ENCODE data around the gene TMPRSS13. TPM values are rescaled to one million over a fixed set of nuclear protein-coding genes. Genes with fewer than 3 reads are reported as not detected.

The TMPRSS13 gene
- total RNA-seq (2011; cell fraction: chromatin; rRNA removed; ENCODE audit: low replicate concordance): 1.1 TPM in 2 replicates
- 0.33 and 0.66 TPM in 2 replicates for total RNA-seq (2011; cell fraction: nucleolus; rRNA removed)
- 0.46 and 0.59 TPM in 2 replicates for total RNA-seq (2011; cell fraction: nucleoplasm; rRNA removed)
- total RNA-seq (2014; rRNA removed) (0.08 and 0.27 TPM in 2 replicates), total RNA-seq (2014; rRNA removed; fragmentation: Illumina TruSeq; extraction: Trizol) (0.15 TPM in 1 of 2 replicates, not detected in the other), total RNA-seq (2015; rRNA removed; fragmentation: Illumina TruSeq; extraction: Trizol) (0.14 and 0.19 TPM in 2 replicates), total RNA-seq (2021) (0.29 and 0.34 TPM in 2 replicates), polyA plus RNA-seq (2011; rRNA removed) (0.25 and 0.37 TPM in 2 replicates), polyA plus RNA-seq (2014; fragmentation: Illumina TruSeq; extraction: Trizol) (0.13 and 0.24 TPM in 2 replicates), polyA plus RNA-seq (2014; fragmentation: Nextera tagmentation; extraction: Ambion mirVana) (under 1 TPM; 0.11 to 0.13 TPM), polyA plus RNA-seq (2014; rRNA removed) (0.23 and 0.25 TPM in 2 replicates), polyA minus RNA-seq (2011; rRNA and poly(A)+ RNA removed) (0.21 TPM in 2 replicates), Bru-seq, nascent RNA (percentile 23 among the genes with signal in this experiment), BruChase-seq, experiment 1, labeled RNA remaining after a 2-hour chase (percentile 23 among the genes with signal in this experiment), BruChase-seq, experiment 2, labeled RNA remaining after a 6-hour chase (percentile 27 among the genes with signal in this experiment)
- polyA plus RNA-seq (2011; cell fraction: cytosol; rRNA removed): 0.24 and 0.46 TPM in 2 replicates
- 1.2 and 1.7 TPM in 2 replicates for polyA plus RNA-seq (2011; cell fraction: nucleus; rRNA removed)
- polyA plus RNA-seq (2012): 0.29 and 0.48 TPM in 2 replicates
- polyA minus RNA-seq (2011; cell fraction: cytosol; rRNA and poly(A)+ RNA removed): 0.48 TPM in 1 of 2 replicates, not detected in the other
- polyA minus RNA-seq (2011; cell fraction: nucleus; rRNA and poly(A)+ RNA removed): 0.40 and 0.44 TPM in 2 replicates
- long read RNA-seq, experiment 1, partial matches to known transcripts: 0 of 2 reads
- long read RNA-seq, experiment 1, other reads (novel, unspliced or antisense): 2 of 2 reads
- long read RNA-seq, experiment 2, partial matches to known transcripts: 0 of 1 reads
- long read RNA-seq, experiment 2, other reads (novel, unspliced or antisense): 1 of 1 reads
- long read RNA-seq, experiment 3, partial matches to known transcripts: 1 of 1 reads
- long read RNA-seq, experiment 3, other reads (novel, unspliced or antisense): 0 of 1 reads

DNA sequence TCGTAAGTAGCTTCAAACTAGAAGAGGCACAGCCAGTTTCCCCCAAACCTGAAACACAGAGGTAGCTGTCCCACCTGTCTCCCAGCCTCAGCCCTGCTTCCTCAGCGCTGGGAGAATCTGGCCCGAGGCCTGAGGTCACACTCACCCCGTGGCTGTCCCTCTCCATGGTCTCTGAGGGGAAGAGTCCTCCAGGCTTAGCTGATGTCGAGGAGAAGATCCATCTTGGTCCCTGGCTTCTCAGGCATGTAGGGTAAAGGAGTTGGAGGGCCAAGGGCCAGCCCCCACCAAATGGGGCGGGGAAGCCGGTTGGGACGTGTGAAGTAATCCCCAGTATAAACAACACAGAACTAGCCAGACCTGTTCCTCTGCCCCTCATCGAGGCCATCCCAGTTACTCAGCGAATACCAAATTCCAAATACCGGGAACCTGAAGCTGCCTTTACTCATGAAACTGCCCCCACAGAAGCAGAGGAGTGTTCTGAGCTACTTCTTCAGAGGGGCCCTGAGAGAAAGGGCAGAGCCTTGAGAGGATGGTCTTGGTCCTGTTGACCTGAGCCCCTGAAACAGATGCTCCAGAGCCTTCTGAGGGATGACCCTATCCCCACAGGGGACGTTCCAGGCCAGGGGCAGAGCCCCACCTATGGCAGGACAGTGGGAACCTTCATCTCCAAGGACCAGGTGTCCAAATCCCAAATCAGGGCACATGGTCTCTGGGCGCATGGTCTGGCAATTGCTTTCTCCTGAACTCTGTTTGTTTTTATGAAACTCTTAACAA, at the start of gene TMPRSS13:
TSS of gene TMPRSS13 (minus strand) at position 261 of the 774 bp plus-strand sequence. CDS start at position 166, 95 bp downstream.
- H3K4me2 ChIP-seq (ENCODE audit: insufficient read depth, low read length): no peak within 1 kb of the TSS
- CTCF ChIA-PET (ENCODE audit: low intra/inter-chr PET ratio): interaction anchor here (0.7 kb wide), 1 partner anchor 24 kb away, joined by 4 read pairs; no protein-coding TSS in a partner anchor
- peaks cover 14 to 20% of the 10 kb centered on the region in 2 experiments; a peak in 4 of 5 replicates for H3K27me3 ChIP-seq (ENCODE audit: control insufficient read depth in 2 of 2, insufficient read depth in 2 of 2, low read length in 2 of 2)
- FAIRE-seq (no peak), DNase-seq (ENCODE audit: extremely low read depth in 1 of 4, low spot score in 3 of 4) (no peak), ATAC-seq (no peak; the same call in 2 of the 3 replicates)
- no TSS peak for BruUV-seq (replicated peaks)
- no peak within 1 kb of the TSS for H3K9ac ChIP-seq (ENCODE audit: insufficient read depth in 1 of 2, low read depth in 2 of 2, low read length in 2 of 2)
- H3K4me3 ChIP-seq: no peak within 1 kb of the TSS
- H4K20me1 ChIP-seq (replicated peaks; ENCODE audit: control insufficient read depth, insufficient read depth, low read length): 0 out of 2 replicates have a peak, but pooled peaks cover 3% of the 10 kb centered on the region
- no peaks in the 10 kb centered on the region for H3K36me3 ChIP-seq (ENCODE audit: control insufficient read depth, insufficient read depth, low read length)
- 9% methylated on average over 13 of the region's 13 CpGs for WGBS (ENCODE audit: insufficient coverage, low coverage, missing lambda C conversion rate)
- POLR2A ChIA-PET: interaction anchor here (1.5 to 2.1 kb wide), 2 partner anchors 11 to 16 kb away, joined by 5 to 6 read pairs; no protein-coding TSS in a partner anchor
- intact Hi-C loops (cut with micrococcal nuclease) (loop anchor here (5.0 kb wide), 1 partner anchor 123 kb away; no protein-coding TSS in a partner anchor), in situ Hi-C loops (cut with MboI) (no loop called here)
- H3K9me1 ChIP-seq (ENCODE audit: control insufficient read depth, insufficient read depth, low read length): peaks cover 2% of the 10 kb centered on the region
- H3K4me1 ChIP-seq (replicated peaks in 1 of 2; ENCODE audit: control insufficient read depth in 2 of 2, insufficient read depth in 2 of 2, low read length in 2 of 2): peaks cover 0 to 5% of the 10 kb centered on the region in 2 experiments; a peak in 1 of 5 replicates
- no peak within 1 kb of the TSS for H3K27ac ChIP-seq (ENCODE audit: extremely low read depth, low read depth, low read length)
- no peak within 1 kb of the TSS for H2AFZ ChIP-seq (ENCODE audit: low read depth, low read length)
- no peaks in the 10 kb centered on the region for H3K79me2 ChIP-seq (ENCODE audit: control insufficient read depth, insufficient read depth, low read length)
- H3K9me3 ChIP-seq (replicated peaks; ENCODE audit: control insufficient read depth, insufficient read depth, low read depth, low read length): no peaks in the 10 kb centered on the region
- TF ChIP-seq, protein P1, sequence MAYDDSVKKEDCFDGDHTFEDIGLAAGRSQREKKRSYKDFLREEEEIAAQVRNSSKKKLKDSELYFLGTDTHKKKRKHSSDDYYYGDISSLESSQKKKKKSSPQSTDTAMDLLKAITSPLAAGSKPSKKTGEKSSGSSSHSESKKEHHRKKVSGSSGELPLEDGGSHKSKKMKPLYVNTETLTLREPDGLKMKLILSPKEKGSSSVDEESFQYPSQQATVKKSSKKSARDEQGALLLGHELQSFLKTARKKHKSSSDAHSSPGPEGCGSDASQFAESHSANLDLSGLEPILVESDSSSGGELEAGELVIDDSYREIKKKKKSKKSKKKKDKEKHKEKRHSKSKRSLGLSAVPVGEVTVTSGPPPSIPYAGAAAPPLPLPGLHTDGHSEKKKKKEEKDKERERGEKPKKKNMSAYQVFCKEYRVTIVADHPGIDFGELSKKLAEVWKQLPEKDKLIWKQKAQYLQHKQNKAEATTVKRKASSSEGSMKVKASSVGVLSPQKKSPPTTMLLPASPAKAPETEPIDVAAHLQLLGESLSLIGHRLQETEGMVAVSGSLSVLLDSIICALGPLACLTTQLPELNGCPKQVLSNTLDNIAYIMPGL (CRISPR knock-in tag; IDR thresholded peaks at IDR 0.05): no peak
- TF ChIP-seq ZNF445 (CRISPR knock-in tag; IDR thresholded peaks at IDR 0.05; ENCODE audit: low read depth): no peak
- TF ChIP-seq E2F3 (CRISPR knock-in tag; IDR thresholded peaks at IDR 0.05): no peak
- no peak for TF ChIP-seq ZBTB17 (CRISPR knock-in tag; IDR thresholded peaks at IDR 0.05)
- TF ChIP-seq ZNF175 (CRISPR knock-in tag; IDR thresholded peaks at IDR 0.05; ENCODE audit: low read depth): no peak
- TF ChIP-seq ZNF764 (CRISPR knock-in tag; IDR thresholded peaks at IDR 0.05; ENCODE audit: low read depth): no peak
- TF ChIP-seq, protein P2, sequence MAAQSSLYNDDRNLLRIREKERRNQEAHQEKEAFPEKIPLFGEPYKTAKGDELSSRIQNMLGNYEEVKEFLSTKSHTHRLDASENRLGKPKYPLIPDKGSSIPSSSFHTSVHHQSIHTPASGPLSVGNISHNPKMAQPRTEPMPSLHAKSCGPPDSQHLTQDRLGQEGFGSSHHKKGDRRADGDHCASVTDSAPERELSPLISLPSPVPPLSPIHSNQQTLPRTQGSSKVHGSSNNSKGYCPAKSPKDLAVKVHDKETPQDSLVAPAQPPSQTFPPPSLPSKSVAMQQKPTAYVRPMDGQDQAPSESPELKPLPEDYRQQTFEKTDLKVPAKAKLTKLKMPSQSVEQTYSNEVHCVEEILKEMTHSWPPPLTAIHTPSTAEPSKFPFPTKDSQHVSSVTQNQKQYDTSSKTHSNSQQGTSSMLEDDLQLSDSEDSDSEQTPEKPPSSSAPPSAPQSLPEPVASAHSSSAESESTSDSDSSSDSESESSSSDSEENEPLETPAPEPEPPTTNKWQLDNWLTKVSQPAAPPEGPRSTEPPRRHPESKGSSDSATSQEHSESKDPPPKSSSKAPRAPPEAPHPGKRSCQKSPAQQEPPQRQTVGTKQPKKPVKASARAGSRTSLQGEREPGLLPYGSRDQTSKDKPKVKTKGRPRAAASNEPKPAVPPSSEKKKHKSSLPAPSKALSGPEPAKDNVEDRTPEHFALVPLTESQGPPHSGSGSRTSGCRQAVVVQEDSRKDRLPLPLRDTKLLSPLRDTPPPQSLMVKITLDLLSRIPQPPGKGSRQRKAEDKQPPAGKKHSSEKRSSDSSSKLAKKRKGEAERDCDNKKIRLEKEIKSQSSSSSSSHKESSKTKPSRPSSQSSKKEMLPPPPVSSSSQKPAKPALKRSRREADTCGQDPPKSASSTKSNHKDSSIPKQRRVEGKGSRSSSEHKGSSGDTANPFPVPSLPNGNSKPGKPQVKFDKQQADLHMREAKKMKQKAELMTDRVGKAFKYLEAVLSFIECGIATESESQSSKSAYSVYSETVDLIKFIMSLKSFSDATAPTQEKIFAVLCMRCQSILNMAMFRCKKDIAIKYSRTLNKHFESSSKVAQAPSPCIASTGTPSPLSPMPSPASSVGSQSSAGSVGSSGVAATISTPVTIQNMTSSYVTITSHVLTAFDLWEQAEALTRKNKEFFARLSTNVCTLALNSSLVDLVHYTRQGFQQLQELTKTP (IDR thresholded peaks at IDR 0.05; ENCODE audit: low read depth in 1 of 2, partially characterized antibody in 2 of 2): no peak
- no peak for TF ChIP-seq SREBF2 (CRISPR knock-in tag; IDR thresholded peaks at IDR 0.05)
- no peak for TF ChIP-seq HNRNPUL1 (IDR thresholded peaks at IDR 0.05; ENCODE audit: low read length)
- TF ChIP-seq ZNF146 (CRISPR knock-in tag; IDR thresholded peaks at IDR 0.05; ENCODE audit: unreplicated experiment): no peak

Measured in K562 (cell line).